ENCODE data around the gene ABCG1. TPM values are rescaled to one million over a fixed set of nuclear protein-coding genes. Genes with fewer than 3 reads are reported as not detected.
"Not testable (repeated sequence)": the region's sequence is repeated elsewhere in the genome, so short reads cannot be mapped to it uniquely, and the experiment has no call there.

Gene ABCG1
- polyA plus RNA-seq, 1 donor from 2014 or later = 14.2 TPM

GRCh38 chr21:42291003-42291750 is 72.2 kb downstream of the ABCG1 start:
- H3K36me3 ChIP-seq (ENCODE audit: insufficient read depth, low read length) = no peaks in the 10 kb centered on the region
- no peaks in the 10 kb centered on the region for H4K20me1 ChIP-seq (ENCODE audit: insufficient read depth)
- TF ChIP-seq POLR2AphosphoS5 (IDR thresholded peaks at IDR 0.05) (no peak), REST (IDR thresholded peaks at IDR 0.05; ENCODE audit: borderline replicate concordance) (no peak), RAD21 (conservative IDR thresholded peaks at IDR 0.05) (no peak), SMC3 (conservative IDR thresholded peaks at IDR 0.05; ENCODE audit: poor library complexity) (no peak), EP300 (conservative IDR thresholded peaks at IDR 0.05; ENCODE audit: poor library complexity, severe bottlenecking) (no peak), EZH2 (IDR thresholded peaks at IDR 0.05; ENCODE audit: borderline replicate concordance, insufficient read depth, low read length, poor library complexity, severe bottlenecking) (no peak), MXI1 (conservative IDR thresholded peaks at IDR 0.05; ENCODE audit: poor library complexity, severe bottlenecking) (no peak), TAF1 (IDR thresholded peaks at IDR 0.05; ENCODE audit: low read depth) (no peak), CTCF (IDR thresholded peaks at IDR 0.05; ENCODE audit: poor library complexity, severe bottlenecking) (no peak)
- H3K27ac ChIP-seq (ENCODE audit: low read length) = no peak overlapping the region
- no peaks in the 10 kb centered on the region for H3F3A ChIP-seq (ENCODE audit: insufficient read depth, low read length, poor library complexity, severe bottlenecking)
- H3K27me3 ChIP-seq (ENCODE audit: insufficient read depth, low read depth, low read length) = no peaks in the 10 kb centered on the region
- H3K9me2 ChIP-seq (ENCODE audit: insufficient read depth, low read length) = no peaks in the 10 kb centered on the region
- H2AFZ ChIP-seq (ENCODE audit: low read depth, low read length) = no peak overlapping the region
- no peak overlapping the region for H3K4me3 ChIP-seq (ENCODE audit: low read length)
- no peak overlapping the region for H3K9ac ChIP-seq (ENCODE audit: low read length)
- no peak overlapping the region for H3K4me2 ChIP-seq (ENCODE audit: low read length)
- H3K9me3 ChIP-seq (ENCODE audit: low read length) = no peaks in the 10 kb centered on the region
- no peaks in the 10 kb centered on the region for H3K79me2 ChIP-seq (replicated peaks; ENCODE audit: insufficient read depth, low read length)

- TF ChIP-seq SMC3 (conservative IDR thresholded peaks at IDR 0.05; ENCODE audit: poor library complexity) (no peak), TAF1 (IDR thresholded peaks at IDR 0.05; ENCODE audit: low read depth) (no peak), MXI1 (conservative IDR thresholded peaks at IDR 0.05; ENCODE audit: poor library complexity, severe bottlenecking) (no peak), CTCF (IDR thresholded peaks at IDR 0.05; ENCODE audit: poor library complexity, severe bottlenecking) (no peak)
- H3K4me2 ChIP-seq (ENCODE audit: low read length) = no peak overlapping the region
- no peak overlapping the region for H3K27ac ChIP-seq (ENCODE audit: low read length)
- H3K9me2 ChIP-seq (ENCODE audit: insufficient read depth, low read length) = no peaks in the 10 kb centered on the region
- no peak overlapping the region for H3K4me3 ChIP-seq (ENCODE audit: low read length)
- H3K79me2 ChIP-seq (replicated peaks; ENCODE audit: insufficient read depth, low read length) = no peaks in the 10 kb centered on the region
- no peaks in the 10 kb centered on the region for H3F3A ChIP-seq (ENCODE audit: insufficient read depth, low read length, poor library complexity, severe bottlenecking)
- no peaks in the 10 kb centered on the region for H3K27me3 ChIP-seq (ENCODE audit: insufficient read depth, low read depth, low read length)
- no peaks in the 10 kb centered on the region for H3K9me3 ChIP-seq (ENCODE audit: low read length)
- no peaks in the 10 kb centered on the region for H4K20me1 ChIP-seq (ENCODE audit: insufficient read depth)
- no peaks in the 10 kb centered on the region for H3K36me3 ChIP-seq (ENCODE audit: insufficient read depth, low read length)
- no peak overlapping the region for H3K9ac ChIP-seq (ENCODE audit: low read length)
- H2AFZ ChIP-seq (ENCODE audit: low read depth, low read length) = no peak overlapping the region
These were observed 73.0 kb downstream of the ABCG1 start for GRCh38 chr21:42291751-42292562.

GRCh38 chr21:42292563-42293142 is 73.7 kb downstream of the ABCG1 start:
- H3K27ac ChIP-seq (ENCODE audit: low read length); H4K20me1 ChIP-seq (ENCODE audit: insufficient read depth); H3K9ac ChIP-seq (ENCODE audit: low read length); H3K79me2 ChIP-seq (replicated peaks; ENCODE audit: insufficient read depth, low read length); H3K4me2 ChIP-seq (ENCODE audit: low read length); H3F3A ChIP-seq (ENCODE audit: insufficient read depth, low read length, poor library complexity, severe bottlenecking); H3K4me3 ChIP-seq (ENCODE audit: low read length); H3K9me2 ChIP-seq (ENCODE audit: insufficient read depth, low read length); H2AFZ ChIP-seq (ENCODE audit: low read depth, low read length); H3K9me3 ChIP-seq (ENCODE audit: low read length); H3K27me3 ChIP-seq (ENCODE audit: insufficient read depth, low read depth, low read length); H3K36me3 ChIP-seq (ENCODE audit: insufficient read depth, low read length): not testable (repeated sequence)
